ENCODE results near the gene FOCAD. TPM values are rescaled to one million over a fixed set of nuclear protein-coding genes. Genes with fewer than 3 reads are reported as not detected.

Gene FOCAD
- total RNA-seq, 2 donors from 2014 or later: 26.3 to 26.8 TPM

- no peak for DNase-seq (ENCODE audit: low spot score)
- intact Hi-C loops (cut with DNase I): no loop called here
Measured at GRCh38 chr9:20984506-20984905, 300.4 kb downstream of the FOCAD start.

DNA sequence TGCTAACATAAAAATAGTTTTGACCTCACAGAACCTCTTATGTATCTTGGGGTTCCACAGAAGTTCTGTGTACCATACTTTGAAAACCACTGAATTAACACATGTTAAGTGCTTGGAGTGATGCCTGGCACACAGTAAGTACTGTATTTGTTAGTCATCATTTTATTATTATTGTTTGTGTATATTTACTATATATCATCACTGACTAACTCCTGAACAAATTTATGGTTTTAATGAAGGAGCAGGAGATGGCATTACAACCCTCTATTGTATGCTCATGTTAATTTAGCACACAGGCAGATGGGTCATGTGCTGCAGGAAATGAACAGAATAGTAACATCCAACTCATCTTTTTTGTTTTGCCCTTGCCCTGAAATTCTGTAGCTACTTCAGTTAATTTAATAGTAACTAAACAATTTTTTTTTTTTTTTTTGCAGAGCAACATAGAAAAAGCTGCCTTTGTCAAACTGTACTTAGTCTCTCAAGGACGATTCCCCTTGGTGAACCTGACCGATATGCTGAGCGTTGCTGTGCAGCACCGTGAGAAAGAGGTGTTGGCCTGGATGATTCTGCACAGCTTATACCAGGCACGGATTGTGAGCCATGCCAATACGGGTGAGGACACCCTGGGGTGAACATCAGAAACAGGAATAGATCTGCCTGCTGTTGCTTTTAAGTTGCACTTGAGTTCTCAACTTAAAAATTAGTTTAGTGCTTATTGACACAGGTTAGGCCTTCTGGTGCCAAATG lies 302.0 kb downstream of the FOCAD start:
- no peak for DNase-seq (ENCODE audit: low spot score)
- intact Hi-C loops (cut with DNase I): no loop called here

- DNase-seq (ENCODE audit: low spot score): no peak
- intact Hi-C loops (cut with DNase I): no loop called here
Measured at GRCh38 chr9:20987521-20987920, 303.5 kb downstream of the FOCAD start.

- intact Hi-C loops (cut with DNase I): no loop called here
- no peak for DNase-seq (ENCODE audit: low spot score)
Measured at GRCh38 chr9:20988061-20988460, 304.0 kb downstream of the FOCAD start.

DNA sequence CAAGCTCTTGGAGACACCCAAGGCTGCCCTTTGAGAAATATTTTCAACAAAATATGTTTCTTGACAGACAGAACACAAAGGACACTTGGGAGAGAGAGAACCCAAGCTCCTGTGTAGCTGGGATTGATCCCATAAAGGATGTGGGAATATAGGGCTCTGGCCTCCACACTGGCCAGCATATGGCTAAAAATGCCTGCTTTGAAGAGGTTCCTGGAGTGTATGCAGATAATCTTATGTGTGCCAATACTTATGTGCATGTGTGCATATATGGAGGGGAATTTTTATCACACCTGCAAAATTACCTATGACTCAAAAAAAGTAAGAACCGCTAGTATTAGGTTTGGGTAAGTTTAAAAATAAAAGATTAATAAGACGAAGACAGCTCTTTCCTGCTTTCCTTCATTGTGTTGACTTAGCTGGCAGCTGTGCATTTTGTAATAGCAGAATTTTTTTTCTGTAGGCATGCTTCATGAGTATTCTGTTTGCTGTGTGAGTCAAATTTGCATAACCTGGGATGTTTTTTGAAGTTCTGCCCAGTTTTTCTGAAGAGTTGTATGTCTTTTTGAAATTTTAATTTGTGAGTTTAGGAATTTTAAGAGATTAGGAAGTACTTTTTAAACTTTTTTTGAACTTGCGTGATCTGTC lies 304.7 kb downstream of the FOCAD start:
- intact Hi-C loops (cut with DNase I): no loop called here
- DNase-seq (ENCODE audit: low spot score): no peak

DNA sequence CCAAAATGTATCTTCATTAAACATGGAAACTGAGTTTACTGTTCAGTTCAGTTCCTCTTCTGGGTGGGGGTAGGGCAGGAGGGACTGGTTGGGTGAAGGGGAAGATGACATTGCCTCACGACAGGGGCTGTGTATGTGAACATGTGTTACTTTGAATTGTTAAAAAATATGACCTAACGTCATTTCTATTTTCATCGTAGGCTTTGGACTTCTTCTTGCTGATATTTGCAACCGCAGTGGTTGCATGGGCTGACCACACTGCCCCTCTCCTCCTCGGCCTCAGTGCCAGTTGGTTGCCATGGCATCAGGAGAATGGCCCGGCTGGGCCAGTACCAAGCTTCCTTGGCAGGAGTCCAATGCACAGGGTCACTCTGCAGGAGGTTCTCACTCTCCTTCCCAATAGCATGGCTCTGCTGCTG lies 305.9 kb downstream of the FOCAD start:
- peak; percentile 81 for DNase-seq (ENCODE audit: low spot score)
- intact Hi-C loops (cut with DNase I): no loop called here

DNA sequence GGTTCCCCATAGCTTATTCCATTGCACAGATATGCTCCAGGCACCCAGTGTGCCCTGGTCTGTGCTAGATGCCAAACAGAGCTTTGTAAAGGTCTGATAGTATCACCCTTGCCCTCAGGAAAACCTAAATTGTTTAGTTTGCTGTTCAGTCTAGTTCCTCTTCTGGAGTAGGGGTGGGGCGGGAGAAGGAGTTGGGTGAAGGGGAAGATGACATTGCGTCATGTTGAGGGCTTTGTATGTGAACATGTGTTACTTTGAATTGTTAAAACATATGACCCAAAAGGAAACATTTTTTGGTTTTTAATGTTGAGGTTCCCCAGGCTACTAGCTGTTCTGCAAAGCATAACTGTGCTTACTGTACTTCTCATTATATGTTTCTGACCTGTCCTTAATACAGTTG lies 306.8 kb downstream of the FOCAD start:
- DNase-seq (ENCODE audit: low spot score): no peak
- intact Hi-C loops (cut with DNase I): no loop called here

GRCh38 chr9:20994486-20994885 lies 310.4 kb downstream of the FOCAD start:
- intact Hi-C loops (cut with DNase I): no loop called here
- DNase-seq (ENCODE audit: low spot score): no peak

DNA sequence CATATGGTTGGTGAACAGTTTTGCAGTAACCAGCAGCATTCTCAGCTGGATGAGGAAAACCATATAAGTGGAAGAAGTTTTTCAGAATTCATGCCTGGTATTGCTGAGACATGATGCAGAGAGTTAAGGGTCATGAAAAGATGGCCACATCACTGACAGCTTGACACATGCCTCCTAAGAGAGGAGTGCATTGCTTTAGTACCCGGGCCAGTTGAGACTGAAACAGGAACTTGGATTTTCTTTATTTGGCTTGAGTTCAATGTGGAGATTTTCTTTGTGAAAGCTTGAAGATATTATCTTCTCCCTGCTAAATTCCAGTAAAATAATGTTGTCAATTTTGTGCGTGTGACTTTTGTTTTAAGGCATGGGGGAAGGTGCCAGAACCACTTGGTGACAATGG lies 311.6 kb downstream of the FOCAD start:
- intact Hi-C loops (cut with DNase I): no loop called here
- DNase-seq (ENCODE audit: low spot score): no peak

DNA sequence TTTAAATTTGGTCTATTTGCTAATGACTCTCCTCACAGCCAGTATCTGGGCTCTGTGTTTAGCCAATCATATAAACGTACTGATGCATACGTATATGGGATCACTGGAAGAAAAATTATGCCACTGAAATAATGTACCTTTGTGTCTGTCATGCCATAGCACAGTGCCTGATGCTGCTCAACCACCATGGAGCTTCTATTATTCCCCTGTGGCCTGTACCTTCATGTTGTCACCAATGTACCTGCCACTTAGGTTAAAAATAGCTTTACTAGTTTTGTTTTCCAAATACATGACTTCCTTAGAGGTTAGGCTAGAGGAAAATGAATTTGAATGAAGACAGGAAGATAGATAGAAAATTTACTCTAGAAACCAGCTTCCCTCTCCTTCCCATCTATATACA lies 312.8 kb downstream of the FOCAD start:
- intact Hi-C loops (cut with DNase I): no loop called here
- no peak for DNase-seq (ENCODE audit: low spot score)

- DNase-seq (ENCODE audit: low spot score): no peak
- intact Hi-C loops (cut with DNase I): no loop called here
Measured at GRCh38 chr9:20997503-20998076, 313.5 kb downstream of the FOCAD start.

DNA sequence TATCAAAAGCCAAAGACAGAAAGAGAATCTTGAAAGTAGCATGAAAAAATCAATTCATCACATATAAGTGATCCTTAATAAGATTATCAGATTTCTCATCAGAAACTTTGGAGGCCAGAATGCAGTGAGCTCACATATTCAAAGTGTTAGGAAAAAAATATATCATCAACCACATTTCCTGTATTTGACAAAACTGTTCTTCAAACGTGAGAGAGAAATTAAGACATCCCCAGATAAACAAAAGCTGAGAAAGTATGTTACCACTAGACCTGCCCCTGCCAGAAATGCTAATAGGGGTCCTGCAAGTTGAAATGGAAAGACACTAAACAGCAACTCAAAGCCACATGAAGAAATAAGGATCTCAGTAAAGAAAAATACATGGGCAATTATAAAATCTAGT lies 317.5 kb downstream of the FOCAD start:
- intact Hi-C loops (cut with DNase I): no loop called here
- DNase-seq (ENCODE audit: low spot score): no peak

DNA sequence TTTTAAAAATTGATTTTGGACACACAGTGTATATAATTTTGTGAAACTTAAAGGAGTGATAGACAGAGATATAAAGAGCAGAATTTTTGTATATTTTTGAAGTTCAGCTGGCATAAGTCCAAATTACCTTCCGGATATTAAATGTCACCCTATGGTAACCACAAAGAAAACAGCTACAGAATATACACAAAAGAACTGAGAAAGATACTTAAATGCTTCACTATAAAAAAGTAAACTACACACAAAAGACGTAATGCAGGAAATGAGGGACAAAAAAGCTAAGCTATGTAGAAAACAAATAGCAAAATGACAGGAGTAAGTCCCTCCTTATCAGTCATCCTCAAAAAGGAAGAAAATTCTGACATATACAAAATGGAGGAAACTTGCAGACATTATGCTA lies 318.0 kb downstream of the FOCAD start:
- no peak for DNase-seq (ENCODE audit: low spot score)
- intact Hi-C loops (cut with DNase I): no loop called here

GRCh38 chr9:21015129-21015815 lies 331.2 kb downstream of the FOCAD start:
- DNase-seq (ENCODE audit: low spot score): no peak
- intact Hi-C loops (cut with DNase I): no loop called here

DNA sequence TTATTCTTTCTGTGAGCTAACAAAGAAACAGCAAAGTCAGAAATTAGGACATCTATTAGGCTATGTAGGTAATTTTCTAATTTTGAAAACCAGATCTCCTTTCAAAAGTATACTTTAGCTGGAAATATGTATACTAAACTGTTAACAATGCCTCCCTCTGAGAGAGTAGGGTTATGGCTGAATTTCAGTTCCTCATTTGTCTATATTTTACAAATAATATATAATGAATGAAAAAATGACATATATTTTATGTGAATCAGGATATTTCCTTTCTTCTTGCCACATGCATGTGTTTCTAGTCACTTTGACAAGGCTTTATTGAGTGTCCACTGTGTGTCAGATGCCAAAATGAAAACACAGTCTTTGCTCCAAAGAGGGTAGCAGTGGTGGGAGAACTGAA lies 331.9 kb downstream of the FOCAD start:
- intact Hi-C loops (cut with DNase I): no loop called here
- no peak for DNase-seq (ENCODE audit: low spot score)

DNA sequence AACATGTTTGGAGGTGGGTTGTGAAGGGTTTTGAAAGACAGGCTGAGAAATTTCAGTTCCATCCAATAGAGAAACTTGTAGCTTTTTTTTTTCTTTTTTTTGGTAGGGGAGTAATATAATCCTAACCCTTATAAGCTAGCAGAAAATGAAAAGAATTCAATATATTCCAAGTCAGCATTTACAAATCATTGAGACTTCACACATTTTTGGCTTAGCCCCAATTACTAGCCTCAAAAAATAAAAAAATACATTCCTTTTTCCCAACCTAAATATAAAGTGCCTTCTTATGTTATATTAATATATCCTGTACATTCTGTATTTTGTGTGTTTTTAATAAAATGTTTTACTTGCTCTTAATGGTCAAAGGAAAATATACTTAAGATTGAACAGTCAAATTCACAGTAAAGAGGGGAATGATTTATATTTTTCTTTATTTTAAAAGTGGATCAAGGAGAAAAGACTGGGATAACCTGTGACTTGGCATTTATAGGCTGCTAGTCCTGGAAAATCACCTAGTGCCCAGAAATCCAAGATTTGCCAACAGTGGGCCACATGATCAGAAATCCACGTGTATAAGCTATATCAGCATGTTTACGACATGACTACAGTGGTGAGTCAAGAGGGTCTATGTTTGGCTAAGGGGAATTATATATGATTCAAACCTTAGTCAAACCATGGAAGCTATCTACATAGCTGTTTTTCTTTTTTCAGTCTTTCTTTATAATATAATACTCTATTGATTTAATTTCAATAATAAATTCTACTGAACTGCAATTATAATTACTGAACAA lies 332.8 kb downstream of the FOCAD start:
- DNase-seq (ENCODE audit: low spot score): no peak
- intact Hi-C loops (cut with DNase I): no loop called here

GRCh38 chr9:21018177-21018576 lies 334.1 kb downstream of the FOCAD start:
- DNase-seq (ENCODE audit: low spot score): no peak
- intact Hi-C loops (cut with DNase I): no loop called here

GRCh38 chr9:21023861-21024260 lies 339.8 kb downstream of the FOCAD start:
- no peak for DNase-seq (ENCODE audit: low spot score)
- intact Hi-C loops (cut with DNase I): no loop called here

- intact Hi-C loops (cut with DNase I): no loop called here
- no peak for DNase-seq (ENCODE audit: low spot score)
Measured at GRCh38 chr9:21027295-21027694, 343.2 kb downstream of the FOCAD start.

DNA sequence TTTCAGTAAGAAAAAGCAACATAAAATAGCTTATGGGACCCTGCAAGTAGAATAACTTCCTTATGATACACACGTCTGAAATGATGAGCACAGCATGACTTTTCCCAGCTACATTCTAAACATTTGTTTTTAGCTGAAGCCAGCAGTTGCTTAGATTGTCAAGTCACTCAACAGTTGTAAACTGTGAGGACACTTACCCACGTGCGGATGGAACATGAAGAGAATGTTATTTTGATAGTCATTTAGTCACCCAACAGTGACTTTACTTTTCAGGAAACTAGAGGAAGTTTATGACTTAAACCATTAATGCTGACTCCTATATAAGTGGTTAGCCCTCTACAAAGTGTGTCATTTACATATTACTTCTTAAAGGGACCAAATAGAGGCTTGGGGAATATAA lies 344.4 kb downstream of the FOCAD start:
- DNase-seq (ENCODE audit: low spot score): no peak
- intact Hi-C loops (cut with DNase I): no loop called here
